ENCODE measurements around the gene GALNT2.
A peak's percentile ranks its signal among the peaks of the same experiment; 100 is the strongest.

The GALNT2 gene

DNA sequence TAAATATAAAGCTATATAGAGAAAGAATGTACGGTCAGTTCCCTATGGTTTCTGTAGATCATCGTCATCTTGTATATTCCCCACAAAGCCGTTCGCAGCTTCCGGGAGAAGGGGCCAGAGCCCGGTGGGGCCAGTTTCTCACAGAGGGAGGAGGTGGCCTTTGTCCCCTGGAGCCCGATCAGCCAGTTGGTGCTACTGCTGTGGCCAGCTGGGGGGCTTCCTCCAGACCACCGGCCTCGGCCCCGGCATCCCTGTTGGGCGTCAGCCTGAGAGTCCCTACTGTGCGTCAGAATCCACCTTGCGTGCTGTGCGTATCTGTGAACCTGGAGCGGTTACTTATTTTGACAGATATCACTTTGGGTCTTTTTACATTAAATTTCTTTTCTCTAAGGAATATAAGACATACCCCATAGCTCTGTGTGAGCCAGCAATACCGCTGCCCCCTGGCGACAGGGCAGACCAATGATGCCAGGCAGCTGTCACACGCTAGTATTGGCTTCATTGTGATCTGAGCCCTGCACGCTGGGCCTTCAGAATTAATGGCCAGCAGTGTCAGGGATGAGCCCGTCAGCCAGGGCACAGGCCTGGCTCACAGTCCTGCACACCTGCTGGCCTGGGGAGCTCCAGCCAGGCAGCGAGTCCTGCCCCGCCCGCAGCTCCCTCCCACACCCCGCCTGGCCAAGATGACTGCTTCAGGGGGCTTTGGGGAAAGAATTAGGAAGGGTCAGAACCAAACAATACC, 213.2 kb downstream of the GALNT2 start:
- no peaks in the 10 kb centered on the region for H3K9me3 ChIP-seq (ENCODE audit: control insufficient read depth, insufficient read depth, low read length)
- peaks cover 12% of the 10 kb centered on the region; the same call in 1 of the 2 replicates for H3K4me1 ChIP-seq (ENCODE audit: insufficient read depth, low read length)
- H3K36me3 ChIP-seq (ENCODE audit: insufficient read depth, low read length), result peaks cover 5% of the 10 kb centered on the region; the same call in 1 of the 2 replicates
- H3K9ac ChIP-seq (ENCODE audit: low read depth, low read length), result no peak overlapping the region

- no peaks in the 10 kb centered on the region for H3K9me3 ChIP-seq (ENCODE audit: control insufficient read depth, insufficient read depth, low read length)
- H3K9ac ChIP-seq (ENCODE audit: low read depth, low read length), result no peak overlapping the region
- peaks cover 12% of the 10 kb centered on the region; the same call in 1 of the 2 replicates for H3K4me1 ChIP-seq (ENCODE audit: insufficient read depth, low read length)
- H3K36me3 ChIP-seq (ENCODE audit: insufficient read depth, low read length), result peaks cover 5% of the 10 kb centered on the region; the same call in 1 of the 2 replicates
These were observed 213.9 kb downstream of the GALNT2 start for GRCh38 chr1:230280906-230281413.

DNA sequence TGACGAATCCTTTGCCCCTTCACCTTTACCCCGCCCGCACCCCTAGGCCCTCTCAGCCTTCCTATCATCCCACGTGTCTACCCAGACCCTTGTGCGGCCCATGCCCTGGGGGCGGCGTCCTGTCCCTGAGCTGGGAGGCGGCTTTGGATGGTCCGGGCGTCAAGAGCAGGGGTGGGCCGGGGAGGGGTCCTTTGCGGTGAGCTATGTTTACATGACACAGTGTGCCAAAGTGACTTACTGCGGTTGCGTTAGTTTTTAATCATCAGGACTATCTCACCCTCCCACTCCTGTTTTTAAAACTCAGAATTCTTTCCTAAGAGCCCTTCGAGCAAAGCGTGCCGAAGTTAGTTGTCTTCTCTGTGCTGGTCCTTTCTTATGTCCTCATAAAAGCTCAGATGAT, 214.5 kb downstream of the GALNT2 start:
- H3K36me3 ChIP-seq (ENCODE audit: insufficient read depth, low read length), result peaks cover 5% of the 10 kb centered on the region; the same call in 1 of the 2 replicates
- H3K4me1 ChIP-seq (ENCODE audit: insufficient read depth, low read length), result peaks cover 11% of the 10 kb centered on the region; the same call in 1 of the 2 replicates
- no peaks in the 10 kb centered on the region for H3K9me3 ChIP-seq (ENCODE audit: control insufficient read depth, insufficient read depth, low read length)
- no peak overlapping the region for H3K9ac ChIP-seq (ENCODE audit: low read depth, low read length)

- Histone ChIP-seq H3K9me3 (ENCODE audit: control insufficient read depth, insufficient read depth, low read length) (no peaks in the 10 kb centered on the region), H3K36me3 (ENCODE audit: insufficient read depth, low read length) (peaks cover 5% of the 10 kb centered on the region; the same call in 1 of the 2 replicates), H3K4me1 (ENCODE audit: insufficient read depth, low read length) (peaks cover 5% of the 10 kb centered on the region; the same call in 1 of the 2 replicates), H3K9ac (ENCODE audit: low read depth, low read length) (no peak overlapping the region)
These were observed 215.1 kb downstream of the GALNT2 start for GRCh38 chr1:230282157-230282556.

GRCh38 chr1:230283678-230284077, 216.6 kb downstream of the GALNT2 start:
- Histone ChIP-seq H3K36me3 (ENCODE audit: insufficient read depth, low read length) (peaks cover 4% of the 10 kb centered on the region; the same call in 1 of the 2 replicates), H3K9me3 (ENCODE audit: control insufficient read depth, insufficient read depth, low read length) (no peaks in the 10 kb centered on the region), H3K4me1 (ENCODE audit: insufficient read depth, low read length) (no peaks in the 10 kb centered on the region), H3K9ac (ENCODE audit: low read depth, low read length) (no peak overlapping the region)

DNA sequence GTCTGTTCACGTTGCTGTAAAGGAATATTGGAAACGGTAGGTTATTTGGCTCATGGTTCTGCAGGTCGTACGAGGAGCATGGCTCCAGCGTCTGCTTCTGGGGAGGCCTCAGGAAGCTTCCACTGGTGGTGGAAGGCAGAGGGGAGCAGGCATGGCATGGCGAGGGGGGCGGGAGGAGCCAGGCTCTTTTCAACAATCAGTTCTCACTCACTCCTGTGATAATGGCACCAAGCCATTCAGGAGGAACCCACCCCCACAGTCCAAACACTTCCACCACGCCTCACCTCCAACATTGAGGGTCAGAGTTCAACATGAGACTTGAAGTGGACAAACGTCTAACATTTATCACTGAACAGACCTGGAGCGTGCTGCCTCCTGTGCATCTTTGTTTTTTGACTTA, 217.9 kb downstream of the GALNT2 start:
- Histone ChIP-seq H3K36me3 (ENCODE audit: insufficient read depth, low read length) (no peaks in the 10 kb centered on the region), H3K9ac (ENCODE audit: low read depth, low read length) (no peak overlapping the region), H3K9me3 (ENCODE audit: control insufficient read depth, insufficient read depth, low read length) (no peaks in the 10 kb centered on the region), H3K4me1 (ENCODE audit: insufficient read depth, low read length) (no peaks in the 10 kb centered on the region)

GRCh38 chr1:230285351-230285750, 218.3 kb downstream of the GALNT2 start:
- Histone ChIP-seq H3K4me1 (ENCODE audit: insufficient read depth, low read length) (no peaks in the 10 kb centered on the region), H3K9me3 (ENCODE audit: control insufficient read depth, insufficient read depth, low read length) (no peaks in the 10 kb centered on the region), H3K36me3 (ENCODE audit: insufficient read depth, low read length) (no peaks in the 10 kb centered on the region), H3K9ac (ENCODE audit: low read depth, low read length) (no peak overlapping the region)

DNA sequence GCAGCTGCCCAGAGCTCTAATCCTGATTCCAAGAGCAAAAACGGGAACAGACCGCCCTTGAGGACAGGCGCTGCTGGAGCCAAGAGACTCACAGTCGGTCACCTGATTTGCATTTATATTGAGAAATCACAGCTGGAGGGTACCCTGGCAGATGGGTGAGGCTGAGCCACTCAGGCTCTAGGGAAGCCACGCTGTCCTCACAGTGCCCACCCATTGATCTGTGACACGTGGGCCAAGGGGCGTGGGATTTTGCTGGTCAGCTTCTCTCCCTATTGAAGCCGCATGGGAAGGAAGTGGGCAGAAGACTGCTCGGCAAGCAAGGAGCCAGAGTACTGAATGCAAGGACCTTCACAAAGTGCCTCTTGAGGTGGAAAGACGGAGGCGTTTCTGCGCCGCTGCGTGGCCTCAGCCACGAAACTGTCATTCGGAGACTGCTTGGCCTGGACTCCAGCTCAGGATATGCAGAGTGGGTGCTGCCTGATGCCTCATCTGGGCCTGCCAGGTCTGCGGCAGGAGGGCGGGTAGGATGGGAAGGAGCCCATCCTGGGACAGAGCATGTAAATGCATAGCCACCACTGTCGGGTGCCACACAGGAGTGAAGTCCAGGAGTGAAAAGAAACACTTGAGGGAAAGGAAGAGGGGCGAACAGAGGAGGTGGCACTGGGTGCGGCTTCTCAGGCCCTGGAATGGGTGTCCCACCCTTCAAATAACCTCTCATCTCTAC, 219.3 kb downstream of the GALNT2 start:
- no peaks in the 10 kb centered on the region for H3K4me1 ChIP-seq (ENCODE audit: insufficient read depth, low read length)
- H3K36me3 ChIP-seq (ENCODE audit: insufficient read depth, low read length), result no peaks in the 10 kb centered on the region
- no peaks in the 10 kb centered on the region for H3K9me3 ChIP-seq (ENCODE audit: control insufficient read depth, insufficient read depth, low read length)
- no peak overlapping the region for H3K9ac ChIP-seq (ENCODE audit: low read depth, low read length)

- Histone ChIP-seq H3K9ac (ENCODE audit: low read depth, low read length) (no peak overlapping the region), H3K36me3 (ENCODE audit: insufficient read depth, low read length) (no peaks in the 10 kb centered on the region), H3K4me1 (ENCODE audit: insufficient read depth, low read length) (no peaks in the 10 kb centered on the region), H3K9me3 (ENCODE audit: control insufficient read depth, insufficient read depth, low read length) (no peaks in the 10 kb centered on the region)
These were observed 219.8 kb downstream of the GALNT2 start for GRCh38 chr1:230286890-230287269.

DNA sequence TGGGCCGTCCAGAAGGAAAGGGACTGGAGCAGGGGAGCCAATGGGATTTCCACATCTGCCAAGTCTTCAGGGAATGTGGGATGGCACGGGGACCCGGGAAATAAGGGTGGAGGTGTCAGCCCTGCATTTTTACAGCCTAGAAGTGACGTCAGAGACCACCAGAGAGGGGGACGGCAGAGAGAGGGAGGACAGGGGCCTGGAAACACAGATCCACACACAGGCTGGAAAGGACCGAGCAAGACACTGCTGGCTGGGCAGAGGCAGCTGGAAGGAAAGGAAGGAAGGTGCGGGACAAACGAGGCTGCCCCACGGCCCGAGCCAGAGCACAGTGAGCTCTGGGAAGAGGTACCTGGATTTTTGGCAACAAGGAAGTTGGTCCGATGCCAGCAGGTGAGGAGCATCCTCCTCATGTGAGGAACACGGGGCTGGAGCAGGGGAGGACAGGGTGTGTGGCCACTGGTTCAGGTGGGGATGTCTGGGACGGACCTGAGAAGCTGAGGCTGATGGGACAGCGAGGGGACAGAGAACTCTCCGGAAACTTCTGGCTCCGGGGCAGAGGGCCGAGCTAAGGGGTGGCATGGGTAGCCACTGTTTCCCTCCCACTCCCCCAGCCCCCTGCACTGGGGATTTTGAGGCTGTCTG, 220.8 kb downstream of the GALNT2 start:
- Histone ChIP-seq H3K9ac (ENCODE audit: low read depth, low read length) (no peak overlapping the region), H3K4me1 (ENCODE audit: insufficient read depth, low read length) (peaks cover 5% of the 10 kb centered on the region; the same call in 1 of the 2 replicates), H3K9me3 (ENCODE audit: control insufficient read depth, insufficient read depth, low read length) (no peaks in the 10 kb centered on the region), H3K36me3 (ENCODE audit: insufficient read depth, low read length) (no peaks in the 10 kb centered on the region)

- Histone ChIP-seq H3K36me3 (ENCODE audit: insufficient read depth, low read length) (no peaks in the 10 kb centered on the region), H3K9me3 (ENCODE audit: control insufficient read depth, insufficient read depth, low read length) (no peaks in the 10 kb centered on the region), H3K9ac (ENCODE audit: low read depth, low read length) (no peak overlapping the region), H3K4me1 (ENCODE audit: insufficient read depth, low read length) (peaks cover 7% of the 10 kb centered on the region; the same call in 1 of the 2 replicates)
These were observed 221.8 kb downstream of the GALNT2 start for GRCh38 chr1:230288641-230289349.

- Histone ChIP-seq H3K36me3 (ENCODE audit: insufficient read depth, low read length) (no peaks in the 10 kb centered on the region), H3K9me3 (ENCODE audit: control insufficient read depth, insufficient read depth, low read length) (no peaks in the 10 kb centered on the region), H3K4me1 (ENCODE audit: insufficient read depth, low read length) (peaks cover 7% of the 10 kb centered on the region; the same call in 1 of the 2 replicates), H3K9ac (ENCODE audit: low read depth, low read length) (no peak overlapping the region)
These were observed 222.3 kb downstream of the GALNT2 start for GRCh38 chr1:230289350-230289644.

- Histone ChIP-seq H3K9ac (ENCODE audit: low read depth, low read length) (peak overlapping the region; percentile 52; the same call in 1 of the 2 replicates), H3K9me3 (ENCODE audit: control insufficient read depth, insufficient read depth, low read length) (no peaks in the 10 kb centered on the region), H3K36me3 (ENCODE audit: insufficient read depth, low read length) (no peaks in the 10 kb centered on the region), H3K4me1 (ENCODE audit: insufficient read depth, low read length) (peaks cover 7% of the 10 kb centered on the region; the same call in 1 of the 2 replicates)
These were observed 224.9 kb downstream of the GALNT2 start for GRCh38 chr1:230291731-230292620.
